GM23338 (cell line): ENCODE measurements around the gene KIFAP3. TPM values are rescaled to one million over a fixed set of nuclear protein-coding genes. Genes with fewer than 3 reads are reported as not detected.

Experiments
- ATAC-seq: fragments of 200-7000 bp; cut with Tn5 transposase; 3 replicates; pipeline ENCODE4 v1.9.1; 2020
- DNase-seq: peaks from one replicate; pipeline ENCODE4 v3.0.0-alpha.2; 2015; ENCODE audit warnings: low spot score
- H2AFZ ChIP-seq: fragments of 200-600 bp; sonication (generic); 2 replicates; pipeline ENCODE4 v1.8.0; 2016; ENCODE audit warnings: antibody characterized with exemption, mild to moderate bottlenecking, moderate library complexity
- H3F3A ChIP-seq: fragments of 200-600 bp; sonication (generic); replicated peaks from 2 replicates; pipeline ENCODE4 v1.8.0; 2017; ENCODE audit warnings: antibody characterized with exemption, mixed run types, low read depth
- H3K27ac ChIP-seq: fragments of 200-600 bp; sonication (generic); 2 replicates; pipeline ENCODE4 v1.6.1; 2016; ENCODE audit warnings: low read depth
- H3K27me3 ChIP-seq: fragments of 200-600 bp; sonication (generic); 2 replicates; pipeline ENCODE4 v1.8.0; 2016; ENCODE audit warnings: mild to moderate bottlenecking, mixed run types, moderate library complexity; ENCODE audit not compliant: insufficient read depth
- H3K36me3 ChIP-seq: fragments of 200-600 bp; sonication (generic); 2 replicates; pipeline ENCODE4 v1.8.0; 2016; ENCODE audit warnings: mild to moderate bottlenecking; ENCODE audit not compliant: insufficient read depth
- H3K4me1 ChIP-seq: fragments of 200-600 bp; sonication (generic); 2 replicates; pipeline ENCODE4 v1.8.0; 2016; ENCODE audit warnings: mild to moderate bottlenecking, moderate library complexity; ENCODE audit not compliant: insufficient read depth
- H3K4me2 ChIP-seq: fragments of 200-600 bp; sonication (generic); 2 replicates; pipeline ENCODE4 v1.7.1; 2017; ENCODE audit warnings: mixed run types
- H3K4me3 ChIP-seq: fragments of 200-600 bp; sonication (generic); 2 replicates; pipeline ENCODE4 v1.6.1; 2016; ENCODE audit warnings: mixed run types
- H3K79me2 ChIP-seq: fragments of 200-600 bp; sonication (generic); replicated peaks from 2 replicates; pipeline ENCODE4 v1.8.0; 2017; ENCODE audit warnings: mild to moderate bottlenecking; ENCODE audit not compliant: insufficient read depth
- H3K9me2 ChIP-seq: fragments of 200-600 bp; sonication (generic); 2 replicates; pipeline ENCODE4 v1.8.0; 2017; ENCODE audit not compliant: insufficient read depth
- H4K20me1 ChIP-seq: fragments of 200-600 bp; sonication (generic); replicated peaks from 2 replicates; pipeline ENCODE4 v1.8.0; 2017; ENCODE audit warnings: mild to moderate bottlenecking; ENCODE audit not compliant: insufficient read depth
- H3K27ac Mint-ChIP-seq: 2 replicates; pipeline ENCODE4 v1.8.0; 2020; ENCODE audit warnings: inconsistent platforms, mild to moderate bottlenecking, moderate library complexity, mixed read lengths
- H3K27me3 Mint-ChIP-seq: 3 replicates; pipeline ENCODE4 v1.8.0; 2022; ENCODE audit warnings: low read depth, mild to moderate bottlenecking, moderate library complexity, mixed read lengths, inconsistent platforms; ENCODE audit not compliant: insufficient read depth, poor library complexity
- H3K36me3 Mint-ChIP-seq: 3 replicates; pipeline ENCODE4 v1.8.0; 2021; ENCODE audit warnings: low read depth, mild to moderate bottlenecking, inconsistent platforms, moderate library complexity, mixed read lengths
- H3K4me1 Mint-ChIP-seq: 3 replicates; pipeline ENCODE4 v1.8.0; 2020; ENCODE audit warnings: mild to moderate bottlenecking, inconsistent platforms, mixed read lengths
- H3K4me3 Mint-ChIP-seq: 3 replicates; pipeline ENCODE4 v1.8.0; 2021; ENCODE audit warnings: moderate library complexity, mild to moderate bottlenecking, inconsistent platforms, mixed read lengths
- H3K9me3 Mint-ChIP-seq: 3 replicates; pipeline ENCODE4 v1.8.0; 2020; ENCODE audit warnings: moderate library complexity, mild to moderate bottlenecking, inconsistent platforms, mixed read lengths
- CREB1 ChIP-seq: fragments of 250-450 bp; sonication (Bioruptor Pico); IDR thresholded peaks from 2 replicates; pipeline ENCODE4 v1.5.0; 2020; ENCODE audit warnings: low read depth, mild to moderate bottlenecking, moderate library complexity
- ETS1 ChIP-seq: IDR thresholded peaks from 2 replicates; pipeline ENCODE4 v1.6.1; 2016; ENCODE audit warnings: antibody characterized with exemption
- EZH2phosphoT487 ChIP-seq: fragments of 200-600 bp; sonication (generic); IDR thresholded peaks from one replicate; pipeline ENCODE4 v1.8.1; 2018; ENCODE audit warnings: antibody characterized with exemption; ENCODE audit not compliant: unreplicated experiment
- JUNB ChIP-seq: IDR thresholded peaks from one replicate; pipeline ENCODE4 v1.6.1; 2016; ENCODE audit warnings: antibody characterized with exemption; ENCODE audit not compliant: unreplicated experiment
- POLR2AphosphoS5 ChIP-seq: IDR thresholded peaks from 2 replicates; pipeline ENCODE4 v1.6.1; 2016; ENCODE audit warnings: antibody characterized with exemption, low read depth
- ZNF114 ChIP-seq: fragments of 250-450 bp; sonication (Bioruptor Pico); IDR thresholded peaks from 2 replicates; pipeline ENCODE4 v1.5.0; 2020; ENCODE audit warnings: mild to moderate bottlenecking, moderate library complexity
- ZNF462 ChIP-seq: fragments of 250-450 bp; sonication (Bioruptor Pico); IDR thresholded peaks from 2 replicates; pipeline ENCODE4 v1.5.0; 2020; ENCODE audit warnings: mild to moderate bottlenecking, moderate library complexity
- polyA plus RNA-seq: library from polyadenylated mRNA; unstranded; fragments of >200 nt; fragmentation: Nextera tagmentation; extraction: Ambion mirVana; gene quantifications from 2 replicates; pipeline ENCODE4 v1.2.1, GENCODE V29; 2016
- total RNA-seq: library from RNA; depleted of rRNA; stranded (reverse); fragments of >200 nt; shearing (Covaris generic); gene quantifications from 2 replicates; pipeline ENCODE4 v1.2.3, GENCODE V29; 2014

Gene KIFAP3
- total and polyA plus RNA-seq, 2 experiments from 2014 or later = 2.7 to 3.1 TPM

GRCh38 chr1:170049176-170049800 is 25.2 kb downstream of the KIFAP3 start:
- no peak for TF ChIP-seq EZH2phosphoT487
- no peak for TF ChIP-seq CREB1 (CRISPR knock-in tag)
- no peak for TF ChIP-seq ZNF462 (CRISPR knock-in tag)
- no peak for TF ChIP-seq ZNF114 (CRISPR knock-in tag)
- no peak for TF ChIP-seq JUNB
- no peak for TF ChIP-seq POLR2AphosphoS5
- TF ChIP-seq ETS1 = no peak
- H3K79me2 ChIP-seq = no peaks in the 10 kb centered on the region
- ATAC-seq (no peak), DNase-seq (no peak)
- Mint-ChIP-seq H3K27ac (no peak overlapping the region), H3K9me3 (no peaks in the 10 kb centered on the region; the same call in 2 of the 3 replicates), H3K36me3 (no peaks in the 10 kb centered on the region), H3K27me3 (no peaks in the 10 kb centered on the region), H3K4me3 (no peak overlapping the region), H3K4me1 (no peaks in the 10 kb centered on the region)
- H3K4me3 ChIP-seq = no peak overlapping the region
- H3K27me3 ChIP-seq = no peaks in the 10 kb centered on the region
- H2AFZ ChIP-seq = no peak overlapping the region
- no peaks in the 10 kb centered on the region for H3F3A ChIP-seq
- no peaks in the 10 kb centered on the region for H3K4me1 ChIP-seq
- H4K20me1 ChIP-seq = no peaks in the 10 kb centered on the region
- no peaks in the 10 kb centered on the region for H3K36me3 ChIP-seq
- no peaks in the 10 kb centered on the region for H3K9me2 ChIP-seq
- no peak overlapping the region for H3K4me2 ChIP-seq
- H3K27ac ChIP-seq = no peak overlapping the region
